Measurements from ENCODE around the gene FOXD1. TPM values are rescaled to one million over a fixed set of nuclear protein-coding genes. Genes with fewer than 3 reads are reported as not detected.

FOXD1 gene
- polyA plus RNA-seq, 1 of the 3 experiments (the other 2 are of a cell fraction), result 73.9 TPM

DNA sequence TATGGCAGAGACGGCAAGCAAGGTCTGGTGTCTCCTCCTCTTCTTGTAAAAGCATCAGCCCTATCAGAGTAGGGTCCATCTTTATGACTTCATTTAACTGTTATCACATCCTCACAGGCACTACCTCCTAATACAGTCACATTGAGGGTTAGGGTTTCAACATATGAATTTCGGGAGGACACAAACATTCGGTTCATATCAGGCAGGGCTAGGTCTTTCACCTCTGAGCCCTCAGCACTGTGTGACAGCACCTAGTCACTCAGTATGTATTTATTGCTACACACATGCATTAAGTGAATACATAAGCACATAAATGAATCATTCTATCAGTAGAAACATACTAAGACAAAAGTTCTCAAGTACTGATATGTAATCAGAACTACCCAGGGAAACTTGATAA is 40.2 kb upstream of the FOXD1 start:
- no peak overlapping the region for H3K4me2 ChIP-seq
- no peak overlapping the region for H3K9ac ChIP-seq
- H3K4me3 ChIP-seq (ENCODE audit: low read depth in 2 of 2, low read length in 1 of 2), result no peak overlapping the region
- TF ChIP-seq FOXM1 (IDR thresholded peaks at IDR 0.05; ENCODE audit: low read depth) (no peak), RXRA (IDR thresholded peaks at IDR 0.05; ENCODE audit: borderline replicate concordance, low read depth) (no peak), RAD21 (IDR thresholded peaks at IDR 0.05; ENCODE audit: low read length) (no peak), GABPA (IDR thresholded peaks at IDR 0.05; ENCODE audit: low read depth) (no peak), TEAD4 (IDR thresholded peaks at IDR 0.05; ENCODE audit: borderline replicate concordance, insufficient read depth) (no peak), SIN3A (IDR thresholded peaks at IDR 0.05; ENCODE audit: borderline replicate concordance, low read depth, low read length) (no peak), MEF2A (IDR thresholded peaks at IDR 0.05; ENCODE audit: borderline replicate concordance, low read depth) (no peak), GATA2 (CRISPR knock-in tag; IDR thresholded peaks at IDR 0.05) (no peak), RFX5 (IDR thresholded peaks at IDR 0.05; ENCODE audit: low read length) (no peak), JUND (IDR thresholded peaks at IDR 0.05) (no peak)
- TF ChIP-seq, protein P1, sequence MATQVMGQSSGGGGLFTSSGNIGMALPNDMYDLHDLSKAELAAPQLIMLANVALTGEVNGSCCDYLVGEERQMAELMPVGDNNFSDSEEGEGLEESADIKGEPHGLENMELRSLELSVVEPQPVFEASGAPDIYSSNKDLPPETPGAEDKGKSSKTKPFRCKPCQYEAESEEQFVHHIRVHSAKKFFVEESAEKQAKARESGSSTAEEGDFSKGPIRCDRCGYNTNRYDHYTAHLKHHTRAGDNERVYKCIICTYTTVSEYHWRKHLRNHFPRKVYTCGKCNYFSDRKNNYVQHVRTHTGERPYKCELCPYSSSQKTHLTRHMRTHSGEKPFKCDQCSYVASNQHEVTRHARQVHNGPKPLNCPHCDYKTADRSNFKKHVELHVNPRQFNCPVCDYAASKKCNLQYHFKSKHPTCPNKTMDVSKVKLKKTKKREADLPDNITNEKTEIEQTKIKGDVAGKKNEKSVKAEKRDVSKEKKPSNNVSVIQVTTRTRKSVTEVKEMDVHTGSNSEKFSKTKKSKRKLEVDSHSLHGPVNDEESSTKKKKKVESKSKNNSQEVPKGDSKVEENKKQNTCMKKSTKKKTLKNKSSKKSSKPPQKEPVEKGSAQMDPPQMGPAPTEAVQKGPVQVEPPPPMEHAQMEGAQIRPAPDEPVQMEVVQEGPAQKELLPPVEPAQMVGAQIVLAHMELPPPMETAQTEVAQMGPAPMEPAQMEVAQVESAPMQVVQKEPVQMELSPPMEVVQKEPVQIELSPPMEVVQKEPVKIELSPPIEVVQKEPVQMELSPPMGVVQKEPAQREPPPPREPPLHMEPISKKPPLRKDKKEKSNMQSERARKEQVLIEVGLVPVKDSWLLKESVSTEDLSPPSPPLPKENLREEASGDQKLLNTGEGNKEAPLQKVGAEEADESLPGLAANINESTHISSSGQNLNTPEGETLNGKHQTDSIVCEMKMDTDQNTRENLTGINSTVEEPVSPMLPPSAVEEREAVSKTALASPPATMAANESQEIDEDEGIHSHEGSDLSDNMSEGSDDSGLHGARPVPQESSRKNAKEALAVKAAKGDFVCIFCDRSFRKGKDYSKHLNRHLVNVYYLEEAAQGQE (IDR thresholded peaks at IDR 0.05; ENCODE audit: low read depth, low read length), result no peak
- TF ChIP-seq, protein P2, sequence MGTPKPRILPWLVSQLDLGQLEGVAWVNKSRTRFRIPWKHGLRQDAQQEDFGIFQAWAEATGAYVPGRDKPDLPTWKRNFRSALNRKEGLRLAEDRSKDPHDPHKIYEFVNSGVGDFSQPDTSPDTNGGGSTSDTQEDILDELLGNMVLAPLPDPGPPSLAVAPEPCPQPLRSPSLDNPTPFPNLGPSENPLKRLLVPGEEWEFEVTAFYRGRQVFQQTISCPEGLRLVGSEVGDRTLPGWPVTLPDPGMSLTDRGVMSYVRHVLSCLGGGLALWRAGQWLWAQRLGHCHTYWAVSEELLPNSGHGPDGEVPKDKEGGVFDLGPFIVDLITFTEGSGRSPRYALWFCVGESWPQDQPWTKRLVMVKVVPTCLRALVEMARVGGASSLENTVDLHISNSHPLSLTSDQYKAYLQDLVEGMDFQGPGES (IDR thresholded peaks at IDR 0.05; ENCODE audit: low read depth, low read length), result no peak
- TF ChIP-seq, protein P3, sequence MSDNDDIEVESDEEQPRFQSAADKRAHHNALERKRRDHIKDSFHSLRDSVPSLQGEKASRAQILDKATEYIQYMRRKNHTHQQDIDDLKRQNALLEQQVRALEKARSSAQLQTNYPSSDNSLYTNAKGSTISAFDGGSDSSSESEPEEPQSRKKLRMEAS (IDR thresholded peaks at IDR 0.05; ENCODE audit: low read depth), result no peak
- TF ChIP-seq, protein P4, sequence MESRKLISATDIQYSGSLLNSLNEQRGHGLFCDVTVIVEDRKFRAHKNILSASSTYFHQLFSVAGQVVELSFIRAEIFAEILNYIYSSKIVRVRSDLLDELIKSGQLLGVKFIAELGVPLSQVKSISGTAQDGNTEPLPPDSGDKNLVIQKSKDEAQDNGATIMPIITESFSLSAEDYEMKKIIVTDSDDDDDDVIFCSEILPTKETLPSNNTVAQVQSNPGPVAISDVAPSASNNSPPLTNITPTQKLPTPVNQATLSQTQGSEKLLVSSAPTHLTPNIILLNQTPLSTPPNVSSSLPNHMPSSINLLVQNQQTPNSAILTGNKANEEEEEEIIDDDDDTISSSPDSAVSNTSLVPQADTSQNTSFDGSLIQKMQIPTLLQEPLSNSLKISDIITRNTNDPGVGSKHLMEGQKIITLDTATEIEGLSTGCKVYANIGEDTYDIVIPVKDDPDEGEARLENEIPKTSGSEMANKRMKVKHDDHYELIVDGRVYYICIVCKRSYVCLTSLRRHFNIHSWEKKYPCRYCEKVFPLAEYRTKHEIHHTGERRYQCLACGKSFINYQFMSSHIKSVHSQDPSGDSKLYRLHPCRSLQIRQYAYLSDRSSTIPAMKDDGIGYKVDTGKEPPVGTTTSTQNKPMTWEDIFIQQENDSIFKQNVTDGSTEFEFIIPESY (IDR thresholded peaks at IDR 0.05; ENCODE audit: borderline replicate concordance, low read depth), result no peak
- TF ChIP-seq, protein P5, sequence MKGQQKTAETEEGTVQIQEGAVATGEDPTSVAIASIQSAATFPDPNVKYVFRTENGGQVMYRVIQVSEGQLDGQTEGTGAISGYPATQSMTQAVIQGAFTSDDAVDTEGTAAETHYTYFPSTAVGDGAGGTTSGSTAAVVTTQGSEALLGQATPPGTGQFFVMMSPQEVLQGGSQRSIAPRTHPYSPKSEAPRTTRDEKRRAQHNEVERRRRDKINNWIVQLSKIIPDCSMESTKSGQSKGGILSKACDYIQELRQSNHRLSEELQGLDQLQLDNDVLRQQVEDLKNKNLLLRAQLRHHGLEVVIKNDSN (IDR thresholded peaks at IDR 0.05; ENCODE audit: borderline replicate concordance, low read depth), result no peak
- no peaks in the 10 kb centered on the region for H4K20me1 ChIP-seq (ENCODE audit: insufficient read depth)
- H3F3A ChIP-seq (replicated peaks; ENCODE audit: insufficient read depth), result no peaks in the 10 kb centered on the region
- ChIA-PET POLR2A (no interaction called here), CTCF (interaction anchor here (0.8 to 4.5 kb wide), 4 partner anchors 8 to 273 kb away, joined by 4 to 14 read pairs (median 4); partner anchors contain the start of gene BTF3)
- no peak overlapping the region for H2AFZ ChIP-seq (ENCODE audit: low read depth)
- H3K27me3 ChIP-seq (ENCODE audit: insufficient read depth), result no peaks in the 10 kb centered on the region
- no peaks in the 10 kb centered on the region for H3K4me1 ChIP-seq (ENCODE audit: control insufficient read depth in 1 of 2, insufficient read depth in 2 of 2, low read depth in 1 of 2, low read length in 1 of 2)
- DNase-seq, result no peak
- no peaks in the 10 kb centered on the region for H3K79me2 ChIP-seq (ENCODE audit: insufficient read depth)
- no peaks in the 10 kb centered on the region for H3K9me2 ChIP-seq
- H3K9me3 ChIP-seq, result no peaks in the 10 kb centered on the region
- no peaks in the 10 kb centered on the region for H3K36me3 ChIP-seq (replicated peaks in 1 of 2; ENCODE audit: control insufficient read depth in 1 of 2, insufficient read depth in 2 of 2, low read length in 1 of 2)
- WGBS (ENCODE audit: low lambda C conversion rate), result 63% methylated on average over 3 of the region's 3 CpGs
- no peak overlapping the region for H3K27ac ChIP-seq (ENCODE audit: low read depth in 2 of 2, low read length in 1 of 2)

Measured in SK-N-SH (cell line).